NCI-H2196 (cell line): ENCODE results near the gene HNF4A.

ENCODE experiments used
- DNase-seq: peaks from one replicate; lab custom pipeline; 2025; ENCODE audit not compliant: unreplicated experiment; lab: John Stamatoyannopoulos, UW

Gene HNF4A

GRCh38 chr20:44405257-44405656, 49.8 kb downstream of the HNF4A start:
- no peak for DNase-seq

- no peak for DNase-seq
Observed at GRCh38 chr20:44405785-44406571, 50.5 kb downstream of the HNF4A start.

- no peak for DNase-seq
Observed at GRCh38 chr20:44406572-44407137, 51.2 kb downstream of the HNF4A start.

GRCh38 chr20:44407402-44408184, 52.1 kb downstream of the HNF4A start:
- DNase-seq, result no peak

- DNase-seq, result no peak
Observed at GRCh38 chr20:44409132-44409600, 53.7 kb downstream of the HNF4A start.

- no peak for DNase-seq
Observed at GRCh38 chr20:44410583-44411019, 55.1 kb downstream of the HNF4A start.

- no peak for DNase-seq
Observed at GRCh38 chr20:44411020-44411756, 55.7 kb downstream of the HNF4A start.

- DNase-seq, result no peak
Observed at GRCh38 chr20:44411757-44412401, 56.4 kb downstream of the HNF4A start.

- DNase-seq, result no peak
Observed at GRCh38 chr20:44412402-44413144, 57.1 kb downstream of the HNF4A start.

- no peak for DNase-seq
Observed at GRCh38 chr20:44413575-44414345, 58.3 kb downstream of the HNF4A start.

- DNase-seq, result no peak
Observed at GRCh38 chr20:44414346-44414714, 58.8 kb downstream of the HNF4A start.

GRCh38 chr20:44414808-44415207, 59.3 kb downstream of the HNF4A start:
- DNase-seq, result no peak

GRCh38 chr20:44415833-44416715, 60.6 kb downstream of the HNF4A start:
- DNase-seq, result no peak

GRCh38 chr20:44418069-44418905, 62.8 kb downstream of the HNF4A start:
- DNase-seq, result no peak

- DNase-seq, result no peak
Observed at GRCh38 chr20:44419131-44419844, 63.8 kb downstream of the HNF4A start.

GRCh38 chr20:44420497-44420896, 65.0 kb downstream of the HNF4A start:
- DNase-seq, result no peak

- DNase-seq, result no peak
Observed at GRCh38 chr20:44422083-44422482, 66.6 kb downstream of the HNF4A start.
